ENCODE data around the gene AMIGO2.

DNA sequence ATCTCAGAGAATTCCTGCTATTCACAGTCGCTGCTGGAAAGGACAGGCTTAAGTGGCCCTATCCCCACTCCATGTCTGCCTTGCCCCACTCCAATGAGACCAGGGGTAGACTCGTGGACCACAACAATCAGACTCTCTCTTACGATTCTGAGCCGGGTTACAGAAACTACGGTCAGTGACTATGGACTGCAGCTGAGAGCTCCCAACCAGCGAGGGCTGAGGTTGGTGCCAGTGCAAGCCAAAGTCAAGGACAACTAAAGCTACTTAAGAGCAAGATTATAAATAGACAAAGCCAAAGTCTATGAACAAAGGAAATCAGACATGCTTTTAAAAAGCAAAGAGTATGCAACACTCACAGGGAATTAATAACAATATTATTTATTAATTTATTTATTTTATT is 18.3 kb upstream of the AMIGO2 start:
- no peak for TF ChIP-seq GATA3 (IDR thresholded peaks at IDR 0.05; ENCODE audit: low read depth, low read length)
- no peak for TF ChIP-seq GATA2 (IDR thresholded peaks at IDR 0.05; ENCODE audit: low read depth, low read length)
